Upper lobe of left lung (tissue), 6 donors: ENCODE data around the gene LCE5A. TPM values are rescaled to one million over a fixed set of nuclear protein-coding genes. Genes with fewer than 3 reads are reported as not detected.

Experiments used
- ATAC-seq, 2 donors: fragments of 200-7000 bp; cut with Tn5 transposase; one replicate each; pipeline ENCODE4 v1.9.1; 2022; ENCODE audit warnings: mild to moderate bottlenecking in 2 of 2, moderate library complexity in 2 of 2; ENCODE audit not compliant: low FRiP score in 2 of 2
- DNase-seq, 2 donors: peaks; one replicate each; pipeline ENCODE4 v3.0.0-alpha.2; 2019 to 2020
- H3K27ac ChIP-seq, 4 donors: fragments of 200-600 bp; sonication (generic); one replicate each; pipeline ENCODE4 v1.5.1; 2016 to 2019
- H3K27me3 ChIP-seq, 4 donors: fragments of 200-600 bp; sonication (generic); one replicate each; pipeline ENCODE4 v1.5.1; 2017 to 2019
- H3K36me3 ChIP-seq, 4 donors: fragments of 200-600 bp; sonication (generic); one replicate each; pipeline ENCODE4 v1.5.1; 2016 to 2019
- H3K4me1 ChIP-seq, 4 donors: fragments of 200-600 bp; sonication (generic); one replicate each; pipeline ENCODE4 v1.5.1; 2018 to 2019
- H3K4me3 ChIP-seq, 4 donors: fragments of 200-600 bp; sonication (generic); one replicate each; pipeline ENCODE4 v1.5.1; 2017 to 2019; ENCODE audit warnings: mild to moderate bottlenecking in 2 of 4, moderate library complexity in 1 of 4
- H3K9me3 ChIP-seq, 4 donors: fragments of 200-600 bp; sonication (generic); one replicate each; pipeline ENCODE4 v1.5.1; 2018 to 2019
- CTCF ChIP-seq, 6 experiments: fragments of 450-650 bp in 4 of 6; fragments of 200-600 bp in 2 of 6; sonication (generic) in 2 of 6; IDR thresholded peaks; one replicate each; pipeline ENCODE4 v1.5.1; 2016 to 2019; ENCODE audit warnings: antibody characterized with exemption in 6 of 6
- EP300 ChIP-seq, 4 donors: sonication (generic); formaldehyde crosslinking; IDR thresholded peaks; one replicate each; pipeline ENCODE4 v1.5.1; 2017; ENCODE audit warnings: antibody characterized with exemption in 4 of 4, control low read depth in 2 of 4
- POLR2A ChIP-seq, 4 donors: fragments of 450-650 bp; IDR thresholded peaks; one replicate each; pipeline ENCODE4 v1.5.1; 2016 to 2017; ENCODE audit warnings: antibody characterized with exemption in 4 of 4, mild to moderate bottlenecking in 2 of 4
- POLR2AphosphoS5 ChIP-seq, 2 donors: sonication (generic); formaldehyde crosslinking; IDR thresholded peaks; one replicate each; pipeline ENCODE4 v1.5.1; 2017; ENCODE audit warnings: antibody characterized with exemption in 2 of 2
- WGBS, 2 donors: methylation state at CpG; one replicate each; pipeline ENCODE4 v1.1.5; 2017 to 2018; 5-methylcytosine and 5-hydroxymethylcytosine counted together
- total RNA-seq, 6 donors: library from RNA; depleted of rRNA in 4 of 6; stranded (reverse); fragments of >200 nt in 4 of 6; gene quantifications; one replicate each; pipeline versions ENCODE4 v1.1.0 to v1.2.1, GENCODE V29; 2016 to 2021
- donor health status: DM: no; HTN: no; CAD: no; lungs with moderate emphysema.
- donor health status: DM: no; HTN: yes; CAD: no; lungs with severe emphysema.

Gene LCE5A
- total RNA-seq, 6 donors from 2014 or later: not detected

GRCh38 chr1:152519851-152520250 is 9.2 kb downstream of the LCE5A start:
- DNase-seq (no peak), ATAC-seq (peak in 1 of 2 donors; percentile 19)
- H3K4me3 ChIP-seq: no peak overlapping the region
- WGBS, 2 donors: 16 to 48% methylated on average over 1 of the region's 1 CpG
- peaks cover 0 to 10% (median 8%) of the 10 kb centered on the region in 4 donors for H3K27me3 ChIP-seq
- no peaks in the 10 kb centered on the region for H3K9me3 ChIP-seq
- H3K36me3 ChIP-seq: no peaks in the 10 kb centered on the region
- H3K4me1 ChIP-seq: peaks cover 0 to 9% (median 7%) of the 10 kb centered on the region in 4 donors
- TF ChIP-seq POLR2A (IDR thresholded peaks at IDR 0.05) (no peak), EP300 (IDR thresholded peaks at IDR 0.05) (no peak), CTCF (IDR thresholded peaks at IDR 0.05) (no peak)
- H3K27ac ChIP-seq: no peak overlapping the region

- H3K36me3 ChIP-seq: no peaks in the 10 kb centered on the region
- 58 to 62% methylated on average over 4 of the region's 4 CpGs for WGBS, 2 donors
- no peak overlapping the region for H3K27ac ChIP-seq
- H3K9me3 ChIP-seq: no peaks in the 10 kb centered on the region
- no peak for ATAC-seq
- H3K27me3 ChIP-seq: peaks cover 0 to 4% (median 1%) of the 10 kb centered on the region in 4 donors
- no peak overlapping the region for H3K4me3 ChIP-seq
- TF ChIP-seq EP300 (IDR thresholded peaks at IDR 0.05): no peak
- TF ChIP-seq POLR2A (IDR thresholded peaks at IDR 0.05): no peak
- no peak for TF ChIP-seq CTCF (IDR thresholded peaks at IDR 0.05)
- no peak for TF ChIP-seq POLR2AphosphoS5 (IDR thresholded peaks at IDR 0.05)
- no peak for DNase-seq
- H3K4me1 ChIP-seq: peaks cover 0 to 2% (median under 1%) of the 10 kb centered on the region in 4 donors
These were observed 10.0 kb downstream of the LCE5A start for GRCh38 chr1:152520561-152521090.

- ATAC-seq (no peak), DNase-seq (no peak)
- H3K36me3 ChIP-seq: no peaks in the 10 kb centered on the region
- no peak overlapping the region for H3K4me3 ChIP-seq
- no peaks in the 10 kb centered on the region for H3K9me3 ChIP-seq
- no peaks in the 10 kb centered on the region for H3K4me1 ChIP-seq
- TF ChIP-seq EP300 (IDR thresholded peaks at IDR 0.05) (no peak), POLR2A (IDR thresholded peaks at IDR 0.05) (no peak), POLR2AphosphoS5 (IDR thresholded peaks at IDR 0.05) (no peak), CTCF (IDR thresholded peaks at IDR 0.05) (no peak)
- no peaks in the 10 kb centered on the region for H3K27me3 ChIP-seq
- 27 to 28% methylated on average over 1 of the region's 1 CpG for WGBS, 2 donors
- H3K27ac ChIP-seq: no peak overlapping the region
These were observed 14.6 kb downstream of the LCE5A start for GRCh38 chr1:152525080-152525641.

GRCh38 chr1:152533327-152533938 is 22.8 kb downstream of the LCE5A start:
- Histone ChIP-seq H3K4me3 (no peak overlapping the region), H3K27me3 (no peaks in the 10 kb centered on the region), H3K4me1 (no peaks in the 10 kb centered on the region), H3K9me3 (no peaks in the 10 kb centered on the region), H3K36me3 (no peaks in the 10 kb centered on the region), H3K27ac (no peak overlapping the region)
- WGBS, 2 donors: 26 to 28% methylated on average over 7 of the region's 7 CpGs
- TF ChIP-seq POLR2AphosphoS5 (IDR thresholded peaks at IDR 0.05) (no peak), POLR2A (IDR thresholded peaks at IDR 0.05) (no peak), EP300 (IDR thresholded peaks at IDR 0.05) (no peak), CTCF (IDR thresholded peaks at IDR 0.05) (peak in 3 of 6 experiments; percentile 26 to 48 (median 29))
- DNase-seq (no peak), ATAC-seq (no peak)
